PC-9 (cell line): Measurements from ENCODE around the gene SAMD14. TPM values are rescaled to one million over a fixed set of nuclear protein-coding genes. Genes with fewer than 3 reads are reported as not detected.

ENCODE experiments used
- BruUV-seq: library from RNA; stranded (reverse); fragments of 400-500 nt; replicated peaks from 2 replicates; lab custom pipeline; 2021; lab: Mats Ljungman, UMichigan
- CTCF ChIA-PET: fragments of 300-600 bp; sonication (Branson Sonifier 250); formaldehyde crosslinking; loops from one replicate; lab custom pipeline; 2022; ENCODE audit warnings: antibody characterized with exemption; lab: Charles Lee
- POLR2A ChIA-PET: fragments of 300-600 bp; sonication (Branson Sonifier 250); formaldehyde crosslinking; loops from one replicate; lab custom pipeline; 2022; ENCODE audit warnings: antibody characterized with exemption; ENCODE audit not compliant: unreplicated experiment; lab: Charles Lee
- DNase-seq, 2 experiments: peaks; one replicate each; pipeline versions ENCODE4 v3.0.0 to v3.0.0-alpha.2; 2015 to 2022; ENCODE audit warnings: mixed read lengths in 1 of 2
- H2AFZ ChIP-seq: fragments of 200-600 bp; sonication (generic); 2 replicates; pipeline ENCODE4 v1.8.1; 2017; ENCODE audit warnings: antibody characterized with exemption
- H3F3A ChIP-seq: fragments of 200-600 bp; sonication (generic); 2 replicates; pipeline ENCODE4 v1.8.1; 2017; ENCODE audit warnings: antibody characterized with exemption, mild to moderate bottlenecking, low read depth; ENCODE audit not compliant: insufficient read depth
- H3K27ac ChIP-seq: fragments of 200-600 bp; sonication (generic); 2 replicates; pipeline ENCODE4 v1.6.1; 2016; ENCODE audit warnings: mixed run types
- H3K27me3 ChIP-seq: fragments of 200-600 bp; sonication (generic); 2 replicates; pipeline ENCODE4 v1.6.1; 2016; ENCODE audit warnings: low read depth, mixed run types; ENCODE audit not compliant: insufficient read depth
- H3K36me3 ChIP-seq: fragments of 200-600 bp; sonication (generic); 2 replicates; pipeline ENCODE4 v1.6.1; 2016; ENCODE audit warnings: low read depth, mixed run types
- H3K4me1 ChIP-seq: fragments of 200-600 bp; sonication (generic); replicated peaks from 2 replicates; pipeline ENCODE4 v1.6.1; 2016; ENCODE audit warnings: mixed run types; ENCODE audit not compliant: insufficient read depth
- H3K4me2 ChIP-seq: fragments of 200-600 bp; sonication (generic); 2 replicates; pipeline ENCODE4 v1.6.1; 2017; ENCODE audit warnings: mixed run types
- H3K4me3 ChIP-seq: fragments of 200-600 bp; sonication (generic); 2 replicates; pipeline ENCODE4 v1.6.1; 2016; ENCODE audit warnings: mixed run types
- H3K79me2 ChIP-seq: fragments of 200-600 bp; sonication (generic); 2 replicates; pipeline ENCODE4 v1.6.1; 2017; ENCODE audit warnings: low read depth, mixed run types
- H3K9me2 ChIP-seq: fragments of 200-600 bp; sonication (generic); 2 replicates; pipeline ENCODE4 v1.8.1; 2017; ENCODE audit warnings: mild to moderate bottlenecking; ENCODE audit not compliant: insufficient read depth
- H3K9me3 ChIP-seq: fragments of 200-600 bp; sonication (generic); 2 replicates; pipeline ENCODE4 v1.8.1; 2016; ENCODE audit warnings: low read depth; ENCODE audit not compliant: insufficient read depth
- H4K20me1 ChIP-seq: fragments of 200-600 bp; sonication (generic); 2 replicates; pipeline ENCODE4 v1.8.1; 2017; ENCODE audit not compliant: insufficient read depth
- EZH2 ChIP-seq: fragments of 200-600 bp; sonication (generic); IDR thresholded peaks from 2 replicates; pipeline ENCODE4 v1.8.0; 2017; ENCODE audit warnings: antibody characterized with exemption, low read depth
- intact Hi-C: fragments of 100-400 bp; cut with micrococcal nuclease; formaldehyde crosslinking; loops from one replicate; pipeline ENCODE4 v1.10.0; 2022; ENCODE audit not compliant: unreplicated experiment
- total RNA-seq: library from RNA; stranded (reverse); gene quantifications from 2 replicates; pipeline ENCODE4 v1.2.3, GENCODE V29; 2021
- TF ChIP-seq, protein P1 (sequence below): fragments of 200-600 bp; sonication (generic); conservative IDR thresholded peaks from 2 replicates; pipeline ENCODE4 v1.6.1; 2017; ENCODE audit warnings: mixed run types, antibody characterized with exemption, mild to moderate bottlenecking, moderate library complexity

Gene SAMD14
- total RNA-seq, 1 experiment from 2014 or later: 0.17 TPM

DNA sequence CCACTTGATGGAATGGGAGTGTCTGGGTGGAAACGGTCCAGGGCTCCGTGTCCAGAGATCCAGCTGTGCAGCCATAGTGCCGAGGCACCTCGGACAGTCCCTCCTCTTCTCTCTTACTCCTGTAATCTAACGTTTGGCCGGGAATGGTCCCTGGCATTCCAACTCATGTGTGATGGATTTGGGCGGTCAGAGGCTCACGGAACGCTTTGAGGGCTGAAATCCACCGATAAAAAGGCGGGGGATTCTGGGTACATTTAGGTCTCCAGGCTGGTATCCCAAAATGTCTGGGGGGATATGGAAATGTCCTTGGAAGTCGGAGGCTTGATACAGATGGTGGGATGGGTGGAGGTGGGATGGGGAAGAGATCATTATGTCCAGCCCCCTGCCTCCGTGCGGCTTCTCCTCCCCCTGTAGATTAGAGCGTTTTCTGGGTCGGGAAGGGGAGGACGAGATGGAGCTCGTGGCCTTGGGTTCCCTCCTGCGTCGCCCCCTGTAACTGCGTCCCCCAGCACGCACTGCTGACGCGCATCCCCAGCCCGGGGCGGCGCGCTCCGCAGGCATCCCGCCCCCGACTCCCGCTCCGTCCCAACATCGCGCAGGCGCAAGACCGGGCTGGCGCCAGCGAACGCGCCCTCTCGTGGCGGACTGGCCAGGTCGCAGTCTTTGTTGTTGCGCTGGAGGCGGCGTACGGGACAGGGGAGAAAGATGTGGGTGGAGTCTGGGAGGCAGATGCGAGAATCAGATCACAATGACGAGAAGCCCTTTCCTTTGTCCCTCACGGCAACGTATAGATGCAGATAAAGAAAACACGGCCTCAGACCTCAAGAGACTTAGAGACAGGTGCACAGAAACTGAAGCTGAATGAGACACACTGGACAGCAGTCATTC, 31.3 kb upstream of the SAMD14 start:
- H3K4me3 ChIP-seq: peak overlapping the region; percentile 59
- no TSS peak for BruUV-seq
- H3K79me2 ChIP-seq: no peaks in the 10 kb centered on the region
- H4K20me1 ChIP-seq: no peaks in the 10 kb centered on the region
- peaks cover 5% of the 10 kb centered on the region for H3K4me1 ChIP-seq
- H3K4me2 ChIP-seq: peak overlapping the region; percentile 87
- H2AFZ ChIP-seq: peak overlapping the region; percentile 86
- TF ChIP-seq, protein P1, sequence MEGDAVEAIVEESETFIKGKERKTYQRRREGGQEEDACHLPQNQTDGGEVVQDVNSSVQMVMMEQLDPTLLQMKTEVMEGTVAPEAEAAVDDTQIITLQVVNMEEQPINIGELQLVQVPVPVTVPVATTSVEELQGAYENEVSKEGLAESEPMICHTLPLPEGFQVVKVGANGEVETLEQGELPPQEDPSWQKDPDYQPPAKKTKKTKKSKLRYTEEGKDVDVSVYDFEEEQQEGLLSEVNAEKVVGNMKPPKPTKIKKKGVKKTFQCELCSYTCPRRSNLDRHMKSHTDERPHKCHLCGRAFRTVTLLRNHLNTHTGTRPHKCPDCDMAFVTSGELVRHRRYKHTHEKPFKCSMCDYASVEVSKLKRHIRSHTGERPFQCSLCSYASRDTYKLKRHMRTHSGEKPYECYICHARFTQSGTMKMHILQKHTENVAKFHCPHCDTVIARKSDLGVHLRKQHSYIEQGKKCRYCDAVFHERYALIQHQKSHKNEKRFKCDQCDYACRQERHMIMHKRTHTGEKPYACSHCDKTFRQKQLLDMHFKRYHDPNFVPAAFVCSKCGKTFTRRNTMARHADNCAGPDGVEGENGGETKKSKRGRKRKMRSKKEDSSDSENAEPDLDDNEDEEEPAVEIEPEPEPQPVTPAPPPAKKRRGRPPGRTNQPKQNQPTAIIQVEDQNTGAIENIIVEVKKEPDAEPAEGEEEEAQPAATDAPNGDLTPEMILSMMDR: peak; percentile 88
- TF ChIP-seq EZH2: no peak
- H3K36me3 ChIP-seq: no peaks in the 10 kb centered on the region
- CTCF ChIA-PET: interaction anchor here (0.9 kb wide), 1 partner anchor 22 kb away, joined by 3 read pairs; no protein-coding TSS in a partner anchor
- H3K27ac ChIP-seq: no peak overlapping the region
- no peaks in the 10 kb centered on the region for H3K9me3 ChIP-seq
- H3K9me2 ChIP-seq: no peaks in the 10 kb centered on the region
- H3K27me3 ChIP-seq: no peaks in the 10 kb centered on the region
- intact Hi-C loops: loop anchor here (1.0 to 2.0 kb wide), 2 partner anchors 20 to 67 kb away; no protein-coding TSS in a partner anchor
- DNase-seq: peak; percentile 74 to 91
- POLR2A ChIA-PET: no interaction called here
- H3F3A ChIP-seq: peaks cover 8% of the 10 kb centered on the region; the same call in 1 of the 2 replicates

GRCh38 chr17:50157891-50158290, 27.9 kb upstream of the SAMD14 start:
- H3K9me3 ChIP-seq: no peaks in the 10 kb centered on the region
- ChIA-PET POLR2A (no interaction called here), CTCF (no interaction called here)
- no peak overlapping the region for H3K27ac ChIP-seq
- H3F3A ChIP-seq: peaks cover 39% of the 10 kb centered on the region
- intact Hi-C loops: no loop called here
- H3K4me1 ChIP-seq: peaks cover 38% of the 10 kb centered on the region
- no peaks in the 10 kb centered on the region for H3K9me2 ChIP-seq
- H3K27me3 ChIP-seq: no peaks in the 10 kb centered on the region
- no peaks in the 10 kb centered on the region for H3K36me3 ChIP-seq
- no TSS peak for BruUV-seq
- no peak for TF ChIP-seq EZH2
- TF ChIP-seq, protein P1: no peak
- H2AFZ ChIP-seq: no peak overlapping the region
- no peak overlapping the region for H3K4me3 ChIP-seq
- no peaks in the 10 kb centered on the region for H4K20me1 ChIP-seq
- no peak for DNase-seq
- H3K4me2 ChIP-seq: no peak overlapping the region
- no peaks in the 10 kb centered on the region for H3K79me2 ChIP-seq

DNA sequence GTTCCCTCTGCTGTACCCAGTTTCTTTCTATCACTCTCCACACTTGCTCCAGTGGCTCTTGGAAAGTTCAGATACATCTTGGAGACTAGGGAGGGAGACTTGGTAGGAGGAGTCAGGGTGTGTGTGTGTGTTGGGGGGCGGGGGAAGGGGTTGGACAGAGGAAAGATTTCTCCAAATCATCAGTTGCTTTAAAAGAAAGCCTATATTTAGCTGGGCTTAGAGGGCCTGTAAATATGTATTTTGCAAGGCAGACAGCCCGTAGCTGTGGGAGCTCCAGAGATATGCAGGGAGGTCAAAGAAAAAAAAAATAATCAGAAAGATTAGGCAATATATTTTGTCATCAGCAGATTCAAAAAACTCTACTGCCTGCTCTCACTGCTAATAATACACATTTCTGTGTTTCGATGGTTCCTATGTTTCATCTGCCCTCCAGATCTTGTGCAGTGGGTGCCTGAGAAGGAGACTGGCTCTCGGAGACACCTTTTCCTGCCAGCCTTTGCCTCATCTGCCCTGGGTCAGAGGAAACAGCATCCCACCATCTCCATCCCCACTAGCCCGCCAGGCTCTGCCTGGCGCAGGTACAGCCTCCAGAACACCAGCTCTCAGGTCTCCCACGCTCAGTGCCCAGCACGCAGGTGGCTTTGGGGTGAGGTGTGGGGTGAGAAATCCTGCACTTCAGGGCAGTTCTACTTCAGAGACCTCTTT, 25.3 kb upstream of the SAMD14 start:
- CTCF ChIA-PET: interaction anchor here (0.5 to 0.6 kb wide), 2 partner anchors 25 to 64 kb away, joined by 5 to 25 read pairs; no protein-coding TSS in a partner anchor
- Histone ChIP-seq H2AFZ (no peak overlapping the region), H3K9me2 (no peaks in the 10 kb centered on the region), H3K36me3 (no peaks in the 10 kb centered on the region), H3K9me3 (no peaks in the 10 kb centered on the region), H3K79me2 (peaks cover 4% of the 10 kb centered on the region), H3K4me3 (no peak overlapping the region), H4K20me1 (no peaks in the 10 kb centered on the region), H3K4me1 (peaks cover 47% of the 10 kb centered on the region), H3K27ac (peak overlapping the region; percentile 86), H3F3A (peaks cover 45% of the 10 kb centered on the region), H3K27me3 (no peaks in the 10 kb centered on the region), H3K4me2 (peak overlapping the region; percentile 76)
- no peak for DNase-seq
- intact Hi-C loops: loop anchor here (2.0 kb wide), 1 partner anchor 128 kb away; no protein-coding TSS in a partner anchor
- TF ChIP-seq, protein P1: no peak
- TF ChIP-seq EZH2: no peak
- no TSS peak for BruUV-seq
- POLR2A ChIA-PET: no interaction called here
